Right atrium auricular region (tissue), 2 donors: ENCODE data around the gene MIB1. TPM values are rescaled to one million over a fixed set of nuclear protein-coding genes. Genes with fewer than 3 reads are reported as not detected.

Experiments
- DNase-seq: peaks from one replicate; pipeline ENCODE4 v3.0.0-alpha.2; 2019; ENCODE audit warnings: low spot score
- H3K27ac ChIP-seq, 2 donors: fragments of 200-600 bp; sonication (generic); 1 replicate in 1 of 2; 2 replicates in 1 of 2; pipeline ENCODE4 v1.5.1; 2016 to 2019
- H3K27me3 ChIP-seq, 2 donors: fragments of 200-600 bp; sonication (generic); one replicate each; pipeline versions ENCODE4 v1.5.1 to v1.6.0; 2017 to 2019
- H3K36me3 ChIP-seq: fragments of 200-600 bp; sonication (generic); one replicate; pipeline ENCODE4 v1.5.1; 2016
- H3K4me1 ChIP-seq, 2 donors: fragments of 200-600 bp; sonication (generic); one replicate each; pipeline versions ENCODE4 v1.5.1 to v1.6.0; 2017 to 2019
- H3K4me3 ChIP-seq, 2 donors: fragments of 200-600 bp; sonication (generic); 1 replicate in 1 of 2; 2 replicates in 1 of 2; pipeline ENCODE4 v1.5.1; 2017 to 2019; ENCODE audit warnings: mild to moderate bottlenecking in 1 of 2, moderate library complexity in 1 of 2
- H3K9me3 ChIP-seq, 2 donors: fragments of 200-600 bp; sonication (generic); one replicate each; pipeline ENCODE4 v1.5.1; 2019
- total RNA-seq, 2 donors: library from RNA; depleted of rRNA; stranded (reverse); fragments of >200 nt; gene quantifications; one replicate each; pipeline ENCODE4 v1.1.0, GENCODE V29; 2016
- TF ChIP-seq, protein P1 (sequence below), 2 donors: fragments of 200-600 bp; sonication (generic); IDR thresholded peaks; one replicate each; pipeline ENCODE4 v1.5.1; 2019; ENCODE audit warnings: antibody characterized with exemption in 2 of 2

MIB1 gene
- total RNA-seq, 2 donors from 2014 or later: 16.7 to 20.8 TPM

DNA sequence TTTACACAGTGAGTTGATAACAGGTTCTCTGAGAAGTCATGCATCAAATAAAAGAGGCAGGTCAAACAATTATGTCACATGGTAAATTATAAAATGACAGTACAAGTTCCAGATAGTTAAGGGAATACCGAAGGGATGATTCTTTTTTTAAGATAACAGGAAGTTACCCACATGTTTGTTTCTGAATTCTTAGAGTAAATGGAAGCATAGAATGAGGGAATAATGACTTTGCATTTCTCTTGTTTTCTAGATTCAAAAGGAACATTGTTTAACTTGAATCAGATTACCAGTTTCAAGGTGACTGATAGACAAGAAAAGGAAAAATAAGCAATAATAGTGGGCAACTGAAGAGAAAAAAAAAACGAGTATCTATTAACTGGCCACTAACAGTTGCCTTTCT lies 124.5 kb downstream of the MIB1 start:
- H3K4me1 ChIP-seq: no peaks in the 10 kb centered on the region
- H3K27ac ChIP-seq: no peak overlapping the region
- H3K27me3 ChIP-seq: no peaks in the 10 kb centered on the region
- TF ChIP-seq, protein P1, sequence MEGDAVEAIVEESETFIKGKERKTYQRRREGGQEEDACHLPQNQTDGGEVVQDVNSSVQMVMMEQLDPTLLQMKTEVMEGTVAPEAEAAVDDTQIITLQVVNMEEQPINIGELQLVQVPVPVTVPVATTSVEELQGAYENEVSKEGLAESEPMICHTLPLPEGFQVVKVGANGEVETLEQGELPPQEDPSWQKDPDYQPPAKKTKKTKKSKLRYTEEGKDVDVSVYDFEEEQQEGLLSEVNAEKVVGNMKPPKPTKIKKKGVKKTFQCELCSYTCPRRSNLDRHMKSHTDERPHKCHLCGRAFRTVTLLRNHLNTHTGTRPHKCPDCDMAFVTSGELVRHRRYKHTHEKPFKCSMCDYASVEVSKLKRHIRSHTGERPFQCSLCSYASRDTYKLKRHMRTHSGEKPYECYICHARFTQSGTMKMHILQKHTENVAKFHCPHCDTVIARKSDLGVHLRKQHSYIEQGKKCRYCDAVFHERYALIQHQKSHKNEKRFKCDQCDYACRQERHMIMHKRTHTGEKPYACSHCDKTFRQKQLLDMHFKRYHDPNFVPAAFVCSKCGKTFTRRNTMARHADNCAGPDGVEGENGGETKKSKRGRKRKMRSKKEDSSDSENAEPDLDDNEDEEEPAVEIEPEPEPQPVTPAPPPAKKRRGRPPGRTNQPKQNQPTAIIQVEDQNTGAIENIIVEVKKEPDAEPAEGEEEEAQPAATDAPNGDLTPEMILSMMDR (IDR thresholded peaks at IDR 0.05): no peak
- no peaks in the 10 kb centered on the region for H3K9me3 ChIP-seq
- no peak for DNase-seq
- no peak overlapping the region for H3K4me3 ChIP-seq
- peaks cover 34% of the 10 kb centered on the region for H3K36me3 ChIP-seq

GRCh38 chr18:21868770-21869169 lies 128.2 kb downstream of the MIB1 start:
- no peaks in the 10 kb centered on the region for H3K4me1 ChIP-seq
- H3K27me3 ChIP-seq: no peaks in the 10 kb centered on the region
- no peak for DNase-seq
- H3K9me3 ChIP-seq: no peaks in the 10 kb centered on the region
- no peak overlapping the region for H3K27ac ChIP-seq
- TF ChIP-seq, protein P1 (IDR thresholded peaks at IDR 0.05): no peak
- H3K36me3 ChIP-seq: peaks cover 17% of the 10 kb centered on the region
- H3K4me3 ChIP-seq: no peak overlapping the region

- no peaks in the 10 kb centered on the region for H3K36me3 ChIP-seq
- H3K27me3 ChIP-seq: no peaks in the 10 kb centered on the region
- H3K4me1 ChIP-seq: no peaks in the 10 kb centered on the region
- no peak overlapping the region for H3K4me3 ChIP-seq
- no peak overlapping the region for H3K27ac ChIP-seq
- DNase-seq: no peak
- H3K9me3 ChIP-seq: no peaks in the 10 kb centered on the region
- TF ChIP-seq, protein P1 (IDR thresholded peaks at IDR 0.05): no peak
These were observed 149.0 kb downstream of the MIB1 start for GRCh38 chr18:21889570-21889969.

- no peaks in the 10 kb centered on the region for H3K9me3 ChIP-seq
- no peak for DNase-seq
- TF ChIP-seq, protein P1 (IDR thresholded peaks at IDR 0.05): no peak
These were observed 154.2 kb downstream of the MIB1 start for GRCh38 chr18:21894619-21895367.

GRCh38 chr18:21896732-21897336 lies 156.2 kb downstream of the MIB1 start:
- TF ChIP-seq, protein P1 (IDR thresholded peaks at IDR 0.05): no peak

More at GRCh38 chr18:21894619-21895367, 154.2 kb downstream of the MIB1 start:
- Histone ChIP-seq H3K27me3 (no peaks in the 10 kb centered on the region), H3K36me3 (no peaks in the 10 kb centered on the region), H3K27ac (no peak overlapping the region), H3K4me1 (no peaks in the 10 kb centered on the region), H3K4me3 (no peak overlapping the region)

More at GRCh38 chr18:21896732-21897336, 156.2 kb downstream of the MIB1 start:
- no peaks in the 10 kb centered on the region for H3K9me3 ChIP-seq
- H3K4me3 ChIP-seq: peak overlapping the region in 1 of 2 donors; percentile 15
- H3K36me3 ChIP-seq: no peaks in the 10 kb centered on the region
- H3K4me1 ChIP-seq: no peaks in the 10 kb centered on the region
- H3K27me3 ChIP-seq: no peaks in the 10 kb centered on the region
- H3K27ac ChIP-seq: no peak overlapping the region
- DNase-seq: no peak
